ENCODE results near the gene GMPR2. TPM values are rescaled to one million over a fixed set of nuclear protein-coding genes. Genes with fewer than 3 reads are reported as not detected.
"Not testable (repeated sequence)": the region's sequence is repeated elsewhere in the genome, so short reads cannot be mapped to it uniquely, and the experiment has no call there.

GMPR2 gene
- total RNA-seq, 2 experiments from 2014 or later: 70.6 to 71.3 TPM

- ATAC-seq: no peak
- no peak for DNase-seq
- peaks cover 19% of the 10 kb centered on the region for H3K4me1 Mint-ChIP-seq
Observed at GRCh38 chr14:24207104-24207551, 25.6 kb upstream of the GMPR2 start.

GRCh38 chr14:24207625-24208024 is 25.1 kb upstream of the GMPR2 start:
- CTCF ChIA-PET: interaction anchor here (1.1 kb wide), 1 partner anchor 64 kb away, joined by 3 read pairs; the partner anchor contains the start of gene RABGGTA
- no peak overlapping the region for H3K4me3 Mint-ChIP-seq
- ATAC-seq: no peak
- DNase-seq: no peak
- no peaks in the 10 kb centered on the region for H3K27me3 Mint-ChIP-seq
- peaks cover 70% of the 10 kb centered on the region for H3K36me3 Mint-ChIP-seq
- H3K27ac Mint-ChIP-seq: no peak overlapping the region
- peaks cover 22% of the 10 kb centered on the region for H3K4me1 Mint-ChIP-seq
- H3K9me3 Mint-ChIP-seq (ENCODE audit: low read depth): peaks cover 4% of the 10 kb centered on the region

More at GRCh38 chr14:24207104-24207551, 25.6 kb upstream of the GMPR2 start:
- CTCF ChIA-PET: interaction anchor here (1.1 kb wide), 1 partner anchor 65 kb away, joined by 3 read pairs; the partner anchor contains the start of gene RABGGTA
- Mint-ChIP-seq H3K36me3 (peaks cover 75% of the 10 kb centered on the region), H3K4me3 (no peak overlapping the region), H3K9me3 (ENCODE audit: low read depth) (peaks cover 5% of the 10 kb centered on the region), H3K27me3 (no peaks in the 10 kb centered on the region), H3K27ac (no peak overlapping the region)

GRCh38 chr14:24211311-24211710 is 21.4 kb upstream of the GMPR2 start:
- H3K4me3 Mint-ChIP-seq: peak overlapping the region; percentile 99
- peak overlapping the region; percentile 99 for H3K27ac Mint-ChIP-seq
- DNase-seq (no peak), ATAC-seq (no peak)
- H3K36me3 Mint-ChIP-seq: peaks cover 51% of the 10 kb centered on the region
- H3K9me3 Mint-ChIP-seq (ENCODE audit: low read depth): no peaks in the 10 kb centered on the region
- peaks cover 47% of the 10 kb centered on the region for H3K4me1 Mint-ChIP-seq
- H3K27me3 Mint-ChIP-seq: no peaks in the 10 kb centered on the region
- CTCF ChIA-PET: interaction anchor here (1.0 to 5.8 kb wide), 3 partner anchors 8 to 87 kb away, joined by 4 to 41 read pairs (median 17); partner anchors contain the start of genes DHRS1, IRF9 and NOP9

- H3K9me3 Mint-ChIP-seq (ENCODE audit: low read depth): no peaks in the 10 kb centered on the region
- peaks cover 49% of the 10 kb centered on the region for H3K4me1 Mint-ChIP-seq
- H3K36me3 Mint-ChIP-seq: peaks cover 39% of the 10 kb centered on the region
- ATAC-seq: peak; percentile 85
- H3K27me3 Mint-ChIP-seq: no peaks in the 10 kb centered on the region
- peak; percentile 99 for DNase-seq
- CTCF ChIA-PET: interaction anchor here (0.5 to 5.8 kb wide), 16 partner anchors 11 to 218 kb away, joined by 3 to 48 read pairs (median 6); partner anchors contain the start of genes CIDEB, DHRS1, IPO4 and IRF9
- peak within 1 kb of the TSS; percentile 99 for H3K27ac Mint-ChIP-seq
- H3K4me3 Mint-ChIP-seq: peak within 1 kb of the TSS; percentile 99
Observed at GRCh38 chr14:24212924-24213865, 19.5 kb upstream of the GMPR2 start, which contains the start of gene CHMP4A. Gene CHMP4A (minus strand): TSS chr14:24213488. CDS start chr14:24213439, 49 bp downstream.

- Mint-ChIP-seq H3K27me3 (no peaks in the 10 kb centered on the region), H3K27ac (peak overlapping the region; percentile 99), H3K36me3 (peaks cover 35% of the 10 kb centered on the region), H3K4me1 (peaks cover 49% of the 10 kb centered on the region), H3K9me3 (ENCODE audit: low read depth) (no peaks in the 10 kb centered on the region), H3K4me3 (peak overlapping the region; percentile 99)
- no peak for DNase-seq
- no peak for ATAC-seq
- CTCF ChIA-PET: interaction anchor here (0.5 to 5.8 kb wide), 22 partner anchors 10 to 217 kb away, joined by 3 to 48 read pairs (median 6); partner anchors contain the start of genes CIDEB, DHRS1, IPO4 and IRF9
Observed at GRCh38 chr14:24213866-24214662, 18.7 kb upstream of the GMPR2 start.

GRCh38 chr14:24215495-24216344 is 17.0 kb upstream of the GMPR2 start, which contains the start of gene MDP1:
Gene MDP1 (minus strand): TSS chr14:24216066. CDS start chr14:24215955, 111 bp downstream.
- no peaks in the 10 kb centered on the region for H3K9me3 Mint-ChIP-seq (ENCODE audit: low read depth)
- peak within 1 kb of the TSS; percentile 99 for H3K27ac Mint-ChIP-seq
- ATAC-seq (peak; percentile 76), DNase-seq (peak; percentile 94)
- no peaks in the 10 kb centered on the region for H3K27me3 Mint-ChIP-seq
- peaks cover 20% of the 10 kb centered on the region for H3K36me3 Mint-ChIP-seq
- H3K4me1 Mint-ChIP-seq: peaks cover 47% of the 10 kb centered on the region
- H3K4me3 Mint-ChIP-seq: peak within 1 kb of the TSS; percentile 97
- CTCF ChIA-PET: interaction anchor here (0.8 to 5.8 kb wide), 26 partner anchors 8 to 221 kb away, joined by 3 to 48 read pairs (median 5); partner anchors contain the start of genes CIDEB, DHRS1, IPO4 and IRF9

GRCh38 chr14:24216345-24216699 is 16.4 kb upstream of the GMPR2 start:
- H3K27ac Mint-ChIP-seq: peak overlapping the region; percentile 99
- peak overlapping the region; percentile 97 for H3K4me3 Mint-ChIP-seq
- H3K4me1 Mint-ChIP-seq: peaks cover 46% of the 10 kb centered on the region
- ATAC-seq (no peak), DNase-seq (no peak)
- CTCF ChIA-PET: interaction anchor here (0.8 to 5.8 kb wide), 23 partner anchors 8 to 221 kb away, joined by 3 to 48 read pairs (median 5); partner anchors contain the start of genes CIDEB, DHRS1, IPO4 and IRF9
- H3K27me3 Mint-ChIP-seq: no peaks in the 10 kb centered on the region
- H3K9me3 Mint-ChIP-seq (ENCODE audit: low read depth): no peaks in the 10 kb centered on the region
- H3K36me3 Mint-ChIP-seq: peaks cover 18% of the 10 kb centered on the region

GRCh38 chr14:24216876-24217275 is 15.9 kb upstream of the GMPR2 start:
- Mint-ChIP-seq H3K36me3 (peaks cover 13% of the 10 kb centered on the region), H3K27ac (peak overlapping the region; percentile 99), H3K4me1 (peaks cover 40% of the 10 kb centered on the region)
- DNase-seq; ATAC-seq; H3K27me3 Mint-ChIP-seq; H3K9me3 Mint-ChIP-seq (ENCODE audit: low read depth); H3K4me3 Mint-ChIP-seq: not testable (repeated sequence)
- CTCF ChIA-PET: interaction anchor here (1.1 to 5.8 kb wide), 9 partner anchors 9 to 215 kb away, joined by 3 to 48 read pairs (median 6); partner anchors contain the start of genes CIDEB, DHRS1, LTB4R2 and NOP9

GRCh38 chr14:24219080-24219479 is 13.6 kb upstream of the GMPR2 start:
- Mint-ChIP-seq H3K4me3 (no peak overlapping the region), H3K9me3 (ENCODE audit: low read depth) (no peaks in the 10 kb centered on the region), H3K27ac (no peak overlapping the region), H3K4me1 (peaks cover 24% of the 10 kb centered on the region), H3K27me3 (no peaks in the 10 kb centered on the region), H3K36me3 (peaks cover 7% of the 10 kb centered on the region)
- DNase-seq (no peak), ATAC-seq (no peak)
- CTCF ChIA-PET: interaction anchor here (0.8 to 1.5 kb wide), 4 partner anchors 9 to 217 kb away, joined by 3 to 6 read pairs (median 3); no protein-coding TSS in a partner anchor

- CTCF ChIA-PET: interaction anchor here (0.6 to 1.5 kb wide), 7 partner anchors 9 to 217 kb away, joined by 3 to 6 read pairs (median 3); partner anchors contain the start of gene RABGGTA
- H3K9me3 Mint-ChIP-seq (ENCODE audit: low read depth): no peaks in the 10 kb centered on the region
- H3K27me3 Mint-ChIP-seq: no peaks in the 10 kb centered on the region
- DNase-seq (no peak), ATAC-seq (no peak)
- no peak overlapping the region for H3K4me3 Mint-ChIP-seq
- H3K4me1 Mint-ChIP-seq: peaks cover 21% of the 10 kb centered on the region
- H3K36me3 Mint-ChIP-seq: peaks cover 8% of the 10 kb centered on the region
- H3K27ac Mint-ChIP-seq: peak overlapping the region; percentile 34
Observed at GRCh38 chr14:24219521-24219920, 13.2 kb upstream of the GMPR2 start.

- not testable (repeated sequence) for H3K27me3 Mint-ChIP-seq; H3K9me3 Mint-ChIP-seq (ENCODE audit: low read depth); ATAC-seq; H3K4me3 Mint-ChIP-seq; H3K27ac Mint-ChIP-seq; DNase-seq
- H3K36me3 Mint-ChIP-seq: peaks cover 11% of the 10 kb centered on the region
- H3K4me1 Mint-ChIP-seq: peaks cover 21% of the 10 kb centered on the region
- CTCF ChIA-PET: interaction anchor here (0.8 kb wide), 1 partner anchor 48 kb away, joined by 3 read pairs; the partner anchor contains the start of gene RABGGTA
Observed at GRCh38 chr14:24222987-24223386, 9.7 kb upstream of the GMPR2 start.
